WTC11 (cell line): Measurements from ENCODE around the gene PIK3C2G. TPM values are rescaled to one million over a fixed set of nuclear protein-coding genes. Genes with fewer than 3 reads are reported as not detected.
A peak's percentile ranks its signal among the peaks of the same experiment; 100 is the strongest.

Source experiments
- ATAC-seq: fragments of 200-7000 bp; cut with Tn5 transposase; 2 replicates; pipeline ENCODE4 v1.10.0; 2021; ENCODE audit warnings: mild to moderate bottlenecking, moderate library complexity
- CTCF ChIA-PET: fragments of 300-600 bp; sonication (Branson Sonifier 250); formaldehyde crosslinking; loops from one replicate; lab custom pipeline; 2021; ENCODE audit warnings: antibody characterized with exemption; lab: Charles Lee
- POLR2A ChIA-PET: fragments of 350-600 bp; sonication (Branson Sonifier 250); formaldehyde crosslinking; loops from one replicate; lab custom pipeline; 2021; ENCODE audit warnings: antibody characterized with exemption; lab: Charles Lee
- DNase-seq: peaks from one replicate; pipeline ENCODE4 v3.0.0; 2021; ENCODE audit warnings: low spot score
- H3K27ac Mint-ChIP-seq: 2 replicates; pipeline ENCODE4 v1.8.0; 2021; ENCODE audit warnings: mixed read lengths
- H3K27me3 Mint-ChIP-seq: 2 replicates; pipeline ENCODE4 v1.8.0; 2021; ENCODE audit warnings: low read depth, mild to moderate bottlenecking, moderate library complexity, mixed read lengths
- H3K36me3 Mint-ChIP-seq: 2 replicates; pipeline ENCODE4 v1.8.0; 2021; ENCODE audit warnings: mixed read lengths
- H3K4me1 Mint-ChIP-seq: 2 replicates; pipeline ENCODE4 v1.8.0; 2022; ENCODE audit warnings: mixed read lengths
- H3K4me3 Mint-ChIP-seq: 2 replicates; pipeline ENCODE4 v1.8.0; 2021; ENCODE audit warnings: mild to moderate bottlenecking, moderate library complexity, mixed read lengths
- H3K9me3 Mint-ChIP-seq: 2 replicates; pipeline ENCODE4 v1.8.0; 2021; ENCODE audit warnings: mixed read lengths
- ARID4B ChIP-seq: sonication (generic); formaldehyde crosslinking; IDR thresholded peaks from 2 replicates; pipeline ENCODE4 v1.8.0; 2023; ENCODE audit warnings: missing genetic modification reagents, mild to moderate bottlenecking, borderline replicate concordance
- E2F4 ChIP-seq: sonication (generic); formaldehyde crosslinking; IDR thresholded peaks from 2 replicates; pipeline ENCODE4 v1.8.1; 2022; ENCODE audit warnings: low read depth, mild to moderate bottlenecking, moderate library complexity, missing genetic modification reagents, borderline replicate concordance
- EMX1 ChIP-seq: fragments of 250-450 bp; sonication (Bioruptor Pico); IDR thresholded peaks from 2 replicates; pipeline ENCODE4 v1.8.0; 2021; ENCODE audit warnings: mild to moderate bottlenecking
- ERG ChIP-seq: fragments of 250-450 bp; sonication (Bioruptor Pico); IDR thresholded peaks from 2 replicates; pipeline ENCODE4 v1.8.0; 2021; ENCODE audit warnings: mild to moderate bottlenecking
- GRHL2 ChIP-seq: fragments of 250-450 bp; sonication (Bioruptor Pico); IDR thresholded peaks from 2 replicates; pipeline ENCODE4 v1.8.0; 2022; ENCODE audit warnings: mild to moderate bottlenecking, moderate library complexity; ENCODE audit not compliant: insufficient replicate concordance, severe bottlenecking
- JAZF1 ChIP-seq: fragments of 250-450 bp; sonication (Bioruptor Pico); IDR thresholded peaks from 2 replicates; pipeline ENCODE4 v1.9.0; 2021; ENCODE audit warnings: moderate library complexity, mild to moderate bottlenecking, inconsistent platforms
- MYBL2 ChIP-seq: sonication (generic); formaldehyde crosslinking; IDR thresholded peaks from 2 replicates; pipeline ENCODE4 v1.8.1; 2023; ENCODE audit warnings: mild to moderate bottlenecking, moderate library complexity, missing genetic modification reagents
- NFATC4 ChIP-seq: fragments of 250-450 bp; sonication (Bioruptor Pico); IDR thresholded peaks from 2 replicates; pipeline ENCODE4 v1.9.0; 2021; ENCODE audit warnings: mild to moderate bottlenecking
- NR1H2 ChIP-seq: sonication (generic); formaldehyde crosslinking; IDR thresholded peaks from 2 replicates; pipeline ENCODE4 v1.9.0; 2021; ENCODE audit warnings: mild to moderate bottlenecking, moderate library complexity, missing genetic modification reagents
- STAT6 ChIP-seq: sonication (generic); formaldehyde crosslinking; conservative IDR thresholded peaks from 2 replicates; pipeline ENCODE4 v1.8.1; 2023; ENCODE audit warnings: mild to moderate bottlenecking, low read depth, missing genetic modification reagents, moderate library complexity
- TEAD4 ChIP-seq: sonication (generic); formaldehyde crosslinking; IDR thresholded peaks from 2 replicates; pipeline ENCODE4 v1.8.0; 2022; ENCODE audit warnings: mild to moderate bottlenecking, missing genetic modification reagents
- TP53 ChIP-seq: sonication (generic); formaldehyde crosslinking; IDR thresholded peaks from 2 replicates; pipeline ENCODE4 v1.8.1; 2023; ENCODE audit warnings: mild to moderate bottlenecking, missing genetic modification reagents
- ZNF281 ChIP-seq: sonication (generic); formaldehyde crosslinking; IDR thresholded peaks from 2 replicates; pipeline ENCODE4 v1.8.0; 2023; ENCODE audit warnings: mild to moderate bottlenecking, missing genetic modification reagents
- ZNF396 ChIP-seq: fragments of 250-450 bp; sonication (Bioruptor Pico); IDR thresholded peaks from 2 replicates; pipeline ENCODE4 v1.8.0; 2021; ENCODE audit warnings: mild to moderate bottlenecking, moderate library complexity, borderline replicate concordance
- ZNF423 ChIP-seq: fragments of 250-450 bp; sonication (Bioruptor Pico); IDR thresholded peaks from 2 replicates; pipeline ENCODE4 v2.1.2; 2022; ENCODE audit warnings: mild to moderate bottlenecking, moderate library complexity
- ZNF532 ChIP-seq: fragments of 250-450 bp; sonication (Bioruptor Pico); IDR thresholded peaks from 2 replicates; pipeline ENCODE4 v1.9.0; 2021; ENCODE audit warnings: mild to moderate bottlenecking, borderline replicate concordance
- total RNA-seq: library from RNA; stranded (reverse); gene quantifications from 3 replicates; pipeline ENCODE4 v1.2.3, GENCODE V29; 2021

PIK3C2G gene
- total RNA-seq, 1 experiment from 2014 or later, result not detected

- ChIA-PET POLR2A (no interaction called here), CTCF (no interaction called here)
- no peaks in the 10 kb centered on the region for H3K9me3 Mint-ChIP-seq
- peaks cover 23% of the 10 kb centered on the region for H3K4me1 Mint-ChIP-seq
- no peak for TF ChIP-seq ERG (CRISPR knock-in tag)
- H3K27me3 Mint-ChIP-seq, result no peaks in the 10 kb centered on the region
- DNase-seq, result no peak
- H3K36me3 Mint-ChIP-seq, result no peaks in the 10 kb centered on the region
- no peak overlapping the region for H3K27ac Mint-ChIP-seq
- H3K4me3 Mint-ChIP-seq, result no peak overlapping the region
- no peak for ATAC-seq
Measured at GRCh38 chr12:18400186-18400585, 138.9 kb downstream of the PIK3C2G start.

GRCh38 chr12:18402872-18403611, 141.7 kb downstream of the PIK3C2G start:
- DNase-seq (no peak), ATAC-seq (no peak)
- Mint-ChIP-seq H3K4me1 (peaks cover 23% of the 10 kb centered on the region), H3K36me3 (no peaks in the 10 kb centered on the region; the same call in 1 of the 2 replicates), H3K9me3 (peaks cover 5% of the 10 kb centered on the region; the same call in 1 of the 2 replicates), H3K27ac (peak overlapping the region; percentile 15; the same call in 1 of the 2 replicates), H3K27me3 (no peaks in the 10 kb centered on the region), H3K4me3 (no peak overlapping the region)
- no peak for TF ChIP-seq MYBL2 (CRISPR knock-in tag)
- TF ChIP-seq E2F4 (CRISPR knock-in tag), result no peak
- no peak for TF ChIP-seq ZNF532 (CRISPR knock-in tag)
- TF ChIP-seq ZNF423 (CRISPR knock-in tag), result no peak
- no peak for TF ChIP-seq TEAD4 (CRISPR knock-in tag)
- TF ChIP-seq NFATC4 (CRISPR knock-in tag), result no peak
- TF ChIP-seq EMX1 (CRISPR knock-in tag), result no peak
- no peak for TF ChIP-seq TP53
- TF ChIP-seq ZNF281 (CRISPR knock-in tag), result no peak
- no peak for TF ChIP-seq NR1H2
- TF ChIP-seq ARID4B (CRISPR knock-in tag), result no peak
- no peak for TF ChIP-seq ZNF396 (CRISPR knock-in tag)
- no peak for TF ChIP-seq STAT6 (CRISPR knock-in tag)
- no peak for TF ChIP-seq JAZF1 (CRISPR knock-in tag)
- TF ChIP-seq GRHL2 (CRISPR knock-in tag), result no peak
- ChIA-PET POLR2A (no interaction called here), CTCF (interaction anchor here (0.7 kb wide), 1 partner anchor 84 kb away, joined by 3 read pairs; no protein-coding TSS in a partner anchor)
